WTC11 (cell line): ENCODE data around the gene PFDN1. TPM values are rescaled to one million over a fixed set of nuclear protein-coding genes. Genes with fewer than 3 reads are reported as not detected.

Experiments used
- ATF3 ChIP-seq: sonication (generic); formaldehyde crosslinking; conservative IDR thresholded peaks from 2 replicates; pipeline ENCODE4 v1.8.1; 2022; ENCODE audit warnings: mild to moderate bottlenecking, missing genetic modification reagents
- CBFB ChIP-seq: sonication (generic); formaldehyde crosslinking; IDR thresholded peaks from 2 replicates; pipeline ENCODE4 v1.8.1; 2022; ENCODE audit warnings: mild to moderate bottlenecking, low read depth, missing genetic modification reagents
- CREM ChIP-seq: sonication (generic); formaldehyde crosslinking; IDR thresholded peaks from 2 replicates; pipeline ENCODE4 v1.8.1; 2022; ENCODE audit warnings: mild to moderate bottlenecking, missing genetic modification reagents, moderate library complexity
- EMX1 ChIP-seq: fragments of 250-450 bp; sonication (Bioruptor Pico); IDR thresholded peaks from 2 replicates; pipeline ENCODE4 v1.8.0; 2021; ENCODE audit warnings: mild to moderate bottlenecking
- FOXP4 ChIP-seq: sonication (generic); formaldehyde crosslinking; IDR thresholded peaks from 2 replicates; pipeline ENCODE4 v1.8.0; 2022; ENCODE audit warnings: mild to moderate bottlenecking, missing genetic modification reagents
- GTF2I ChIP-seq: fragments of 250-450 bp; sonication (Bioruptor Pico); conservative IDR thresholded peaks from 2 replicates; pipeline ENCODE4 v1.4.0; 2021; ENCODE audit warnings: mild to moderate bottlenecking
- HMGA2 ChIP-seq: fragments of 250-450 bp; sonication (Bioruptor Pico); IDR thresholded peaks from 2 replicates; pipeline ENCODE4 v1.4.0; 2021; ENCODE audit warnings: mild to moderate bottlenecking, moderate library complexity
- HMGXB4 ChIP-seq: sonication (generic); formaldehyde crosslinking; IDR thresholded peaks from 2 replicates; pipeline ENCODE4 v1.8.1; 2023; ENCODE audit warnings: mild to moderate bottlenecking, moderate library complexity, missing genetic modification reagents
- IRF2 ChIP-seq: sonication (generic); formaldehyde crosslinking; IDR thresholded peaks from 2 replicates; pipeline ENCODE4 v1.8.0; 2022; ENCODE audit warnings: low read depth, missing genetic modification reagents, borderline replicate concordance
- KAT7 ChIP-seq: sonication (generic); formaldehyde crosslinking; IDR thresholded peaks from 2 replicates; pipeline ENCODE4 v1.8.1; 2023; ENCODE audit warnings: missing genetic modification reagents, mild to moderate bottlenecking, borderline replicate concordance
- MYBL2 ChIP-seq: sonication (generic); formaldehyde crosslinking; IDR thresholded peaks from 2 replicates; pipeline ENCODE4 v1.8.1; 2023; ENCODE audit warnings: mild to moderate bottlenecking, moderate library complexity, missing genetic modification reagents
- NR3C1 ChIP-seq: sonication (generic); formaldehyde crosslinking; conservative IDR thresholded peaks from 2 replicates; pipeline ENCODE4 v1.8.1; 2023; ENCODE audit warnings: low read depth, mild to moderate bottlenecking, missing genetic modification reagents
- OVOL2 ChIP-seq: fragments of 250-450 bp; sonication (Bioruptor Pico); IDR thresholded peaks from 2 replicates; pipeline ENCODE4 v1.9.0; 2021; ENCODE audit warnings: mild to moderate bottlenecking, borderline replicate concordance
- PRRX2 ChIP-seq: fragments of 250-450 bp; sonication (Bioruptor Pico); IDR thresholded peaks from 2 replicates; pipeline ENCODE4 v1.8.0; 2021; ENCODE audit warnings: mild to moderate bottlenecking
- RELA ChIP-seq: sonication (generic); formaldehyde crosslinking; IDR thresholded peaks from 2 replicates; pipeline ENCODE4 v1.8.1; 2022; ENCODE audit warnings: missing genetic modification reagents, mild to moderate bottlenecking, borderline replicate concordance
- SMAD3 ChIP-seq: sonication (generic); formaldehyde crosslinking; IDR thresholded peaks from 2 replicates; pipeline ENCODE4 v1.8.0; 2022; ENCODE audit warnings: missing genetic modification reagents, mild to moderate bottlenecking, borderline replicate concordance
- SMAD4 ChIP-seq: sonication (generic); formaldehyde crosslinking; IDR thresholded peaks from 2 replicates; pipeline ENCODE4 v1.8.0; 2022; ENCODE audit warnings: mild to moderate bottlenecking, missing genetic modification reagents
- SOX15 ChIP-seq: fragments of 250-450 bp; sonication (Bioruptor Pico); IDR thresholded peaks from 2 replicates; pipeline ENCODE4 v1.9.0; 2021; ENCODE audit warnings: mild to moderate bottlenecking
- STAT6 ChIP-seq: sonication (generic); formaldehyde crosslinking; conservative IDR thresholded peaks from 2 replicates; pipeline ENCODE4 v1.8.1; 2023; ENCODE audit warnings: mild to moderate bottlenecking, low read depth, missing genetic modification reagents, moderate library complexity
- TEAD1 ChIP-seq: sonication (generic); formaldehyde crosslinking; IDR thresholded peaks from 2 replicates; pipeline ENCODE4 v1.8.0; 2022; ENCODE audit warnings: mild to moderate bottlenecking, missing genetic modification reagents
- TEAD4 ChIP-seq: sonication (generic); formaldehyde crosslinking; IDR thresholded peaks from 2 replicates; pipeline ENCODE4 v1.8.0; 2022; ENCODE audit warnings: mild to moderate bottlenecking, missing genetic modification reagents
- ZNF121 ChIP-seq: sonication (generic); formaldehyde crosslinking; IDR thresholded peaks from 2 replicates; pipeline ENCODE4 v1.8.0; 2023; ENCODE audit warnings: missing genetic modification reagents
- ZNF138 ChIP-seq: sonication (generic); formaldehyde crosslinking; conservative IDR thresholded peaks from 2 replicates; pipeline ENCODE4 v1.8.1; 2022; ENCODE audit warnings: mild to moderate bottlenecking, moderate library complexity, missing genetic modification reagents
- ZNF219 ChIP-seq: sonication (generic); formaldehyde crosslinking; IDR thresholded peaks from 2 replicates; pipeline ENCODE4 v1.8.0; 2023; ENCODE audit warnings: missing genetic modification reagents, mild to moderate bottlenecking, borderline replicate concordance
- ZNF232 ChIP-seq: sonication (generic); formaldehyde crosslinking; IDR thresholded peaks from 2 replicates; pipeline ENCODE4 v1.8.0; 2022; ENCODE audit warnings: mild to moderate bottlenecking, missing genetic modification reagents
- ZNF423 ChIP-seq: fragments of 250-450 bp; sonication (Bioruptor Pico); IDR thresholded peaks from 2 replicates; pipeline ENCODE4 v2.1.2; 2022; ENCODE audit warnings: mild to moderate bottlenecking, moderate library complexity
- ZNF671 ChIP-seq: fragments of 250-450 bp; sonication (Bioruptor Pico); IDR thresholded peaks from 2 replicates; pipeline ENCODE4 v1.8.0; 2021; ENCODE audit warnings: mild to moderate bottlenecking
- total RNA-seq: library from RNA; stranded (reverse); gene quantifications from 3 replicates; pipeline ENCODE4 v1.2.3, GENCODE V29; 2021
- TF ChIP-seq, protein P1 (sequence below): fragments of 250-450 bp; sonication (Bioruptor Pico); conservative IDR thresholded peaks from 2 replicates; pipeline ENCODE4 v1.9.0; 2021; ENCODE audit warnings: mild to moderate bottlenecking
- TF ChIP-seq, protein P2 (sequence below): sonication (generic); formaldehyde crosslinking; IDR thresholded peaks from 2 replicates; pipeline ENCODE4 v1.8.1; 2023; ENCODE audit warnings: mild to moderate bottlenecking, missing genetic modification reagents
- TF ChIP-seq, protein P3 (sequence below): sonication (generic); formaldehyde crosslinking; IDR thresholded peaks from 2 replicates; pipeline ENCODE4 v1.8.0; 2022; ENCODE audit warnings: mild to moderate bottlenecking, missing genetic modification reagents

PFDN1 gene
- total RNA-seq, 1 experiment from 2014 or later: 44.1 TPM

GRCh38 chr5:140345919-140346347 is 43.0 kb upstream of the PFDN1 start (continued):
- TF ChIP-seq FOXP4 (CRISPR knock-in tag) (no peak), ZNF423 (CRISPR knock-in tag) (no peak), SMAD4 (0 out of 2 replicates have a peak, but pooled peaks have one; percentile 32), SMAD3 (CRISPR knock-in tag) (no peak), ZNF671 (CRISPR knock-in tag) (no peak), TEAD4 (CRISPR knock-in tag) (peak; percentile 58; the same call in 1 of the 2 replicates), TEAD1 (CRISPR knock-in tag) (no peak; the same call in 1 of the 2 replicates), MYBL2 (CRISPR knock-in tag) (0 out of 2 replicates have a peak, but pooled peaks have one; percentile 15), ZNF138 (CRISPR knock-in tag) (no peak), GTF2I (CRISPR knock-in tag) (no peak), ZNF219 (CRISPR knock-in tag) (no peak), CREM (CRISPR knock-in tag) (peak; percentile 55; the same call in 1 of the 2 replicates), ZNF232 (CRISPR knock-in tag) (no peak), ATF3 (CRISPR knock-in tag) (no peak), RELA (no peak), NR3C1 (no peak), KAT7 (no peak), HMGA2 (CRISPR knock-in tag) (no peak), STAT6 (CRISPR knock-in tag) (no peak), PRRX2 (CRISPR knock-in tag) (no peak), SOX15 (no peak), CBFB (CRISPR knock-in tag) (no peak), HMGXB4 (CRISPR knock-in tag) (peak; percentile 78; the same call in 1 of the 2 replicates), EMX1 (no peak), OVOL2 (CRISPR knock-in tag) (no peak), IRF2 (CRISPR knock-in tag) (no peak), ZNF121 (no peak)
- TF ChIP-seq, protein P1, sequence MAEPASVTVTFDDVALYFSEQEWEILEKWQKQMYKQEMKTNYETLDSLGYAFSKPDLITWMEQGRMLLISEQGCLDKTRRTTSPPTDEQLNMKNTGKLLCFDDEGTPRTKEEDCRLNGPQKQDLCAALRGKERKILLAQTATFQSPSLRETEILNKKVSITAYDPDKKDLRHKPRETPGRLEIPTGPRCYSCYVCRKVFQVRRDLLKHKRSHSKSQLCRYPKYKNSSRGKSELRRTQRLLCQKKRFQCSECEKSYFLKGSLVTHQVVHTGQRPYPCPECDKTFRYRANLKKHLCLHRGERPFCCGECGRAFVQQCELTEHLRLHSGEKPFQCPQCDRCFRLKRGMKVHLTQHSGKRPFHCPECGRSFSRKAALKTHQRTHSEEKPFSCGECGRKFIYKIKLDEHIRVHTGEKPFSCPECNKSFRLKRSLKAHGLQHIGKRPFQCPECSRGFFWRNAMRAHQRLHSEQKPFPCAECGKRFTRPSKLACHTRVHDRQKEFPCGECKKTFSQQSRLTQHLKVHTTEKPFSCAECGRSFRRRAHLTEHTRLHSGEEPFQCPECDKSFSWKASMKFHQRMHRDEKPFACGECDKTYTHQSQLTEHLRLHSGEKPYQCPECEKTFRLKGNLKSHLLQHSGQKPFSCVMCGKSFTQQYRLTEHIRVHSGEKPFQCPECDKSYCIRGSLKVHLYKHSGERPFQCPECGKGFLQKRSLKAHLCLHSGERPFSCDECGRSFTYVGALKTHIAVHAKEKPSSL (CRISPR knock-in tag): no peak
- TF ChIP-seq, protein P2, sequence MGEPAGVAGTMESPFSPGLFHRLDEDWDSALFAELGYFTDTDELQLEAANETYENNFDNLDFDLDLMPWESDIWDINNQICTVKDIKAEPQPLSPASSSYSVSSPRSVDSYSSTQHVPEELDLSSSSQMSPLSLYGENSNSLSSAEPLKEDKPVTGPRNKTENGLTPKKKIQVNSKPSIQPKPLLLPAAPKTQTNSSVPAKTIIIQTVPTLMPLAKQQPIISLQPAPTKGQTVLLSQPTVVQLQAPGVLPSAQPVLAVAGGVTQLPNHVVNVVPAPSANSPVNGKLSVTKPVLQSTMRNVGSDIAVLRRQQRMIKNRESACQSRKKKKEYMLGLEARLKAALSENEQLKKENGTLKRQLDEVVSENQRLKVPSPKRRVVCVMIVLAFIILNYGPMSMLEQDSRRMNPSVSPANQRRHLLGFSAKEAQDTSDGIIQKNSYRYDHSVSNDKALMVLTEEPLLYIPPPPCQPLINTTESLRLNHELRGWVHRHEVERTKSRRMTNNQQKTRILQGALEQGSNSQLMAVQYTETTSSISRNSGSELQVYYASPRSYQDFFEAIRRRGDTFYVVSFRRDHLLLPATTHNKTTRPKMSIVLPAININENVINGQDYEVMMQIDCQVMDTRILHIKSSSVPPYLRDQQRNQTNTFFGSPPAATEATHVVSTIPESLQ (CRISPR knock-in tag): no peak
- TF ChIP-seq, protein P3, sequence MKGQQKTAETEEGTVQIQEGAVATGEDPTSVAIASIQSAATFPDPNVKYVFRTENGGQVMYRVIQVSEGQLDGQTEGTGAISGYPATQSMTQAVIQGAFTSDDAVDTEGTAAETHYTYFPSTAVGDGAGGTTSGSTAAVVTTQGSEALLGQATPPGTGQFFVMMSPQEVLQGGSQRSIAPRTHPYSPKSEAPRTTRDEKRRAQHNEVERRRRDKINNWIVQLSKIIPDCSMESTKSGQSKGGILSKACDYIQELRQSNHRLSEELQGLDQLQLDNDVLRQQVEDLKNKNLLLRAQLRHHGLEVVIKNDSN: no peak
